AG04450 (cell line): ENCODE results near the gene DEFB113. TPM values are rescaled to one million over a fixed set of nuclear protein-coding genes. Genes with fewer than 3 reads are reported as not detected.

Experiments used
- CTCF ChIA-PET: fragments of 300-600, 350-600 bp; formaldehyde crosslinking; extraction: SDS; loops from one replicate; lab custom pipeline; 2022; ENCODE audit warnings: antibody characterized with exemption, inconsistent platforms; lab: Charles Lee
- POLR2A ChIA-PET: fragments of 350-600 bp; formaldehyde crosslinking; extraction: SDS; loops from one replicate; lab custom pipeline; 2021; ENCODE audit warnings: antibody characterized with exemption, inconsistent platforms; lab: Yijun Ruan, JAX
- DNase-seq: peaks from one replicate; pipeline ENCODE4 v3.0.0-alpha.2; 2011; ENCODE audit warnings: low read depth, low spot score
- H3K27ac ChIP-seq: one replicate; pipeline ENCODE4 v1.5.1; 2012; ENCODE audit warnings: low read depth, low read length, control low read depth
- H3K27me3 ChIP-seq: one replicate; pipeline ENCODE4 v1.6.0; 2012; ENCODE audit warnings: low read length; ENCODE audit not compliant: control insufficient read depth, insufficient read depth
- H3K4me3 ChIP-seq: 2 replicates; pipeline ENCODE4 v1.5.1; 2011; ENCODE audit warnings: mild to moderate bottlenecking, low read depth, low read length, control low read depth
- H3K9me3 ChIP-seq: 2 replicates; pipeline ENCODE4 v1.5.1; 2012; ENCODE audit warnings: low read length; ENCODE audit not compliant: control insufficient read depth, insufficient read depth
- CTCF ChIP-seq: IDR thresholded peaks from 2 replicates; pipeline ENCODE4 v1.5.1; 2011; ENCODE audit warnings: low read depth, low read length, control low read depth, inconsistent platforms
- polyA plus RNA-seq: library from polyadenylated mRNA; depleted of rRNA; stranded (reverse); fragments of >200 nt; gene quantifications from 2 replicates; pipeline ENCODE4 v1.2.3, GENCODE V29; 2011

The DEFB113 gene
- polyA plus RNA-seq, 1 experiment, result not detected

GRCh38 chr6:49939993-49940498, 29.4 kb downstream of the DEFB113 start:
- H3K27ac ChIP-seq, result no peak overlapping the region
- ChIA-PET CTCF (no interaction called here), POLR2A (no interaction called here)
- no peak for TF ChIP-seq CTCF
- no peak overlapping the region for H3K4me3 ChIP-seq
- H3K27me3 ChIP-seq, result no peaks in the 10 kb centered on the region
- DNase-seq, result no peak
- no peaks in the 10 kb centered on the region for H3K9me3 ChIP-seq

GRCh38 chr6:49937811-49938210, 31.6 kb downstream of the DEFB113 start:
- Histone ChIP-seq H3K9me3 (no peaks in the 10 kb centered on the region; the same call in 1 of the 2 replicates), H3K27ac (no peak overlapping the region), H3K27me3 (no peaks in the 10 kb centered on the region), H3K4me3 (no peak overlapping the region)
- ChIA-PET CTCF (interaction anchor here (0.6 kb wide), 1 partner anchor 1359 kb away, joined by 5 read pairs; no protein-coding TSS in a partner anchor), POLR2A (no interaction called here)
- no peak for TF ChIP-seq CTCF
- no peak for DNase-seq

DNA sequence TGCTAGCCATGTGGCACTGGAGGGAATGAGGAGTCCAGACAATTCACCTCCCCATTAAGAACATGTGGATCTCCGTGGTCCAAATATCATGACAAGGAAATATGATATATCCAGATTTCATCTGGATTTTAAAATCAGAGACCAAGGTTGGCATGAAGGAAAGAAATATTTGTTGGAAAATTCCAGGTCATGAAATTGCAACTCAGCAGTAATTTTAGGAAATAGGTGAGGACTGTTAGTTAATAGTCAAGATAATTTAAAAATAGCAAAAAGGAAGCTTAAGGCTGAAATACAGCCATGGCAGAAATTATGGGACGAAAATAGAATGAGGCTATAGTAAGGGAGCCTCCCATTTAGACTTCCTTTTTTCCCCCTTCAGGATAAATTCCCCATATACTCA, 32.4 kb downstream of the DEFB113 start:
- CTCF ChIA-PET, result no interaction called here
- no peak overlapping the region for H3K27ac ChIP-seq
- H3K27me3 ChIP-seq, result no peaks in the 10 kb centered on the region
- DNase-seq, result no peak
- POLR2A ChIA-PET, result no interaction called here
- H3K9me3 ChIP-seq, result no peaks in the 10 kb centered on the region; the same call in 1 of the 2 replicates
- no peak overlapping the region for H3K4me3 ChIP-seq
- no peak for TF ChIP-seq CTCF

DNA sequence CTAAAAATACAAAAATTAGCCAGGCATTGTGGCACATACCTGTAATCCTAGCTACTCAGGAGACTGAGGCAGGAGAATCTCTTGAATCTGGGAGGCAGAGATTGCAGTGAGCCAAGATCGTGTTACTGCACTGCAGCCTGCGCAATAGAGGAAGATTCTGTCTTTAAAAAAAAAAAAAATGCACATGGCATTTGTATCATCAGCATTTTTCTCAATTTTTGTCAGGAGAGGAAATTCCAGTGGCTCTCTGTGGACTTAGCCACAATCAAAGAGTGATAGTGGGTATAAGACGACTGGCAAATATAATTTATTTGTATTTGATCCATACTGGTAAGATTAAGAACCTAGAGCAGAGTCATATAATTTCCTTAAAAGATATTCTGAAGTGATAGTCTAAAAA, 34.0 kb downstream of the DEFB113 start:
- no peak for DNase-seq
- CTCF ChIA-PET, result no interaction called here
- POLR2A ChIA-PET, result no interaction called here
- no peak for TF ChIP-seq CTCF
- Histone ChIP-seq H3K4me3 (no peak overlapping the region), H3K27ac (no peak overlapping the region), H3K27me3 (no peaks in the 10 kb centered on the region), H3K9me3 (no peaks in the 10 kb centered on the region; the same call in 1 of the 2 replicates)

DNA sequence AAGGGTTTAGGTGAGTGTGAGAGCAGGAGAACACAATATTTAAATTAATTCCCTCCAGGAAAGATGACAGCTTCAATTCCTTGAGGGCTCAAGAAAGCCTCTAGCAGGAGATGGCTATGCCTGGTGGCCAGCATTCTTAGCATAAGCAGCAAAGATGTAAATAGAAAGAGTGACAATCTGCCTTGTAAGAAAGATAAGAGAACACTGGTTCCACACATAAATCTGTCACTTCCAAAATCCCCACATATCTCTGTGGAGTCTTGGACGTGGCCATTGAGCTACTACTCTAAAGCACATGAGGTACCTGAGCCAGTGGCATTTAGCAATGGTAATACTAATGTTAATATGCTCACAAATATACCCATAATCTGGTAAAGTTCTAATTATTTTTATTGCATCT, 34.7 kb downstream of the DEFB113 start:
- ChIA-PET POLR2A (no interaction called here), CTCF (no interaction called here)

More for the DNA sequence above, 34.7 kb downstream of the DEFB113 start:
- H3K4me3 ChIP-seq, result no peak overlapping the region
- no peak for TF ChIP-seq CTCF
- no peaks in the 10 kb centered on the region; the same call in 1 of the 2 replicates for H3K9me3 ChIP-seq
- DNase-seq, result no peak
- H3K27ac ChIP-seq, result no peak overlapping the region
- no peaks in the 10 kb centered on the region for H3K27me3 ChIP-seq
